HEK293 (cell line): ENCODE measurements around the gene PCYT1A.

ENCODE experiments used
- CTCF ChIA-PET: fragments of 350-600 bp; formaldehyde crosslinking; extraction: SDS; loops from one replicate; lab custom pipeline; 2021; ENCODE audit warnings: antibody characterized with exemption; lab: Yijun Ruan, JAX
- POLR2A ChIA-PET: fragments of 300-600 bp; formaldehyde crosslinking; extraction: SDS; loops from one replicate; lab custom pipeline; 2020; ENCODE audit warnings: antibody characterized with exemption, inconsistent platforms; lab: Yijun Ruan, JAX
- H3K27ac ChIP-seq: fragments of 200-500 bp; sonication (Bioruptor generic); 2 replicates; pipeline ENCODE4 v1.5.1; 2014; ENCODE audit warnings: low read depth, low read length, control low read depth, inconsistent platforms; ENCODE audit errors: extremely low read depth
- H3K36me3 ChIP-seq, 2 experiments: fragments of 200-500 bp in 1 of 2; sonication (Bioruptor generic) in 1 of 2; 1 replicate in 1 of 2; 2 replicates in 1 of 2; pipeline ENCODE4 v1.5.1; 2014 to 2017; ENCODE audit warnings: inconsistent platforms in 2 of 2, low read length in 2 of 2; ENCODE audit not compliant: control insufficient read depth in 2 of 2, insufficient read depth in 1 of 2
- H3K4me1 ChIP-seq: fragments of 200-500 bp; sonication (Bioruptor generic); 2 replicates; pipeline ENCODE4 v1.5.1; 2014; ENCODE audit warnings: mild to moderate bottlenecking, low read length, inconsistent platforms; ENCODE audit not compliant: control insufficient read depth, insufficient read depth
- H3K4me3 ChIP-seq: 2 replicates; pipeline ENCODE4 v1.5.1; 2011; ENCODE audit warnings: low read depth, mild to moderate bottlenecking, control low read depth, low read length, moderate library complexity
- H3K9me3 ChIP-seq: fragments of 200-500 bp; sonication (Bioruptor generic); 2 replicates; pipeline ENCODE4 v1.5.1; 2014; ENCODE audit warnings: low read depth, low read length, inconsistent platforms; ENCODE audit not compliant: control insufficient read depth, insufficient read depth
- BCL11B ChIP-seq: fragments of 450-650 bp; formaldehyde crosslinking; IDR thresholded peaks from 2 replicates; pipeline ENCODE4 v1.5.1; 2016; ENCODE audit warnings: low read depth, missing biosample characterization, missing genetic modification characterization
- OSR2 ChIP-seq: fragments of 450-650 bp; formaldehyde crosslinking; IDR thresholded peaks from 2 replicates; pipeline ENCODE4 v1.5.1; 2016; ENCODE audit warnings: missing biosample characterization, missing genetic modification characterization
- PRDM1 ChIP-seq: fragments of 450-650 bp; formaldehyde crosslinking; IDR thresholded peaks from 2 replicates; pipeline ENCODE4; 2016; ENCODE audit warnings: missing biosample characterization, missing genetic modification characterization
- SCRT1 ChIP-seq: fragments of 450-650 bp; formaldehyde crosslinking; IDR thresholded peaks from 2 replicates; pipeline ENCODE4 v1.5.1; 2016; ENCODE audit warnings: missing biosample characterization, missing genetic modification characterization, borderline replicate concordance
- SP2 ChIP-seq: fragments of 450-650 bp; formaldehyde crosslinking; IDR thresholded peaks from 2 replicates; pipeline ENCODE4 v1.5.1; 2016; ENCODE audit warnings: missing biosample characterization, missing genetic modification characterization
- SP7 ChIP-seq: fragments of 450-650 bp; formaldehyde crosslinking; IDR thresholded peaks from 2 replicates; pipeline ENCODE4 v1.5.1; 2016; ENCODE audit warnings: missing biosample characterization, missing genetic modification characterization
- ZBTB48 ChIP-seq: fragments of 450-650 bp; formaldehyde crosslinking; IDR thresholded peaks from 2 replicates; pipeline ENCODE4 v1.5.1; 2016; ENCODE audit warnings: missing biosample characterization, missing genetic modification characterization
- ZBTB7A ChIP-seq: fragments of 450-650 bp; formaldehyde crosslinking; IDR thresholded peaks from 2 replicates; pipeline ENCODE4 v1.5.1; 2016; ENCODE audit warnings: low read depth, missing biosample characterization, missing genetic modification characterization
- ZFP37 ChIP-seq: fragments of 450-650 bp; formaldehyde crosslinking; IDR thresholded peaks from 2 replicates; pipeline ENCODE4 v1.5.1; 2016; ENCODE audit warnings: missing biosample characterization, missing genetic modification characterization
- ZNF10 ChIP-seq: fragments of 450-650 bp; formaldehyde crosslinking; IDR thresholded peaks from 2 replicates; pipeline ENCODE4 v1.5.1; 2017; ENCODE audit warnings: missing biosample characterization, missing genetic modification characterization
- ZNF223 ChIP-seq: fragments of 450-650 bp; formaldehyde crosslinking; IDR thresholded peaks from 2 replicates; pipeline ENCODE4 v1.5.1; 2016; ENCODE audit warnings: missing biosample characterization, missing genetic modification characterization
- ZNF335 ChIP-seq: fragments of 450-650 bp; formaldehyde crosslinking; conservative IDR thresholded peaks from 2 replicates; pipeline ENCODE4 v1.5.1; 2016; ENCODE audit warnings: missing biosample characterization, missing genetic modification characterization
- ZNF366 ChIP-seq: fragments of 450-650 bp; formaldehyde crosslinking; conservative IDR thresholded peaks from 2 replicates; pipeline ENCODE4 v1.5.1; 2016; ENCODE audit warnings: missing biosample characterization, missing genetic modification characterization
- ZNF561 ChIP-seq: fragments of 450-650 bp; IDR thresholded peaks from 2 replicates; pipeline ENCODE4 v1.5.1; 2018; ENCODE audit warnings: missing biosample characterization, missing genetic modification characterization, borderline replicate concordance
- ZNF670 ChIP-seq: fragments of 450-650 bp; formaldehyde crosslinking; IDR thresholded peaks from 2 replicates; pipeline ENCODE4 v1.5.1; 2016; ENCODE audit warnings: missing biosample characterization, missing genetic modification characterization, low read depth
- TF ChIP-seq, protein P1 (sequence below): fragments of 450-650 bp; formaldehyde crosslinking; optimal IDR thresholded peaks from 2 replicates; pipeline ENCODE3; 2016; ENCODE audit warnings: missing biosample characterization, mild to moderate bottlenecking, missing genetic modification characterization
- TF ChIP-seq, protein P2 (sequence below): fragments of 450-650 bp; formaldehyde crosslinking; IDR thresholded peaks from 2 replicates; pipeline ENCODE4 v1.5.1; 2016; ENCODE audit warnings: missing biosample characterization, missing genetic modification characterization
- TF ChIP-seq, protein P3 (sequence below): fragments of 450-650 bp; formaldehyde crosslinking; IDR thresholded peaks from 2 replicates; pipeline ENCODE4 v1.5.1; 2016; ENCODE audit warnings: missing biosample characterization, missing genetic modification characterization
- TF ChIP-seq, protein P4 (sequence below): fragments of 450-650 bp; formaldehyde crosslinking; IDR thresholded peaks from 2 replicates; pipeline ENCODE4 v1.5.1; 2016; ENCODE audit warnings: missing biosample characterization, missing genetic modification characterization
- TF ChIP-seq, protein P5 (sequence below): fragments of 450-650 bp; formaldehyde crosslinking; IDR thresholded peaks from 2 replicates; pipeline ENCODE4 v1.5.1; 2016; ENCODE audit warnings: missing biosample characterization, missing genetic modification characterization, borderline replicate concordance
- TF ChIP-seq, protein P6 (sequence below): IDR thresholded peaks from 2 replicates; pipeline ENCODE4 v1.6.1; 2011; ENCODE audit warnings: mild to moderate bottlenecking, low read depth, low read length, borderline replicate concordance

The PCYT1A gene

DNA sequence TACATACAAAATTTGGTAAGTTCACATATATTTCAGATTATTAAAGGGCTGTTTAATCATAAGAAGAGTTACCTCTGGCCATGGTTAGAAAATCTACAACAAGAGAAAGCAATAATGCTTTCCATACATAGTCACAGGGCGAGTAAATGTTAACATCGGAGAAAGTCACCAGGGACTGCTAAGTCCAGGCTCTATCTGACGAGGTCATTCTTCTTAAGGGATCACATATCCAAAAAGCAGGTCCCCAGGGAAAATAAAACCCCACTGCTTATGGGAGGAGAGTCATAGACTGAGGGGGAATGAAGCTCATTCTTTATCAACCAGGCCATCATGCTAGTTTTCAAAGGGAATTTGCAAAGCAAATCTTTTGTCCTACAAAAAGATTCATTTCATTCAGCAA, 3.1 kb downstream of the PCYT1A start:
- no peak overlapping the region for H3K27ac ChIP-seq
- H3K9me3 ChIP-seq, result no peaks in the 10 kb centered on the region
- no peaks in the 10 kb centered on the region for H3K36me3 ChIP-seq
- CTCF ChIA-PET, result interaction anchor here (0.6 to 1.2 kb wide), 4 partner anchors 22 to 543 kb away, joined by 3 to 5 read pairs (median 3); no protein-coding TSS in a partner anchor
- H3K4me1 ChIP-seq, result no peaks in the 10 kb centered on the region; the same call in 1 of the 2 replicates
- TF ChIP-seq ZBTB48 (tag by site-specific recombination) (peak; percentile 38; the same call in 1 of the 2 replicates), ZNF561 (no peak), PRDM1 (peak; percentile 87), ZNF366 (tag by site-specific recombination) (no peak), ZNF670 (no peak), ZFP37 (tag by site-specific recombination) (no peak), SP7 (tag by site-specific recombination) (no peak), ZNF10 (tag by site-specific recombination) (peak; percentile 38; the same call in 1 of the 2 replicates), SCRT1 (no peak), SP2 (tag by site-specific recombination) (no peak), ZNF335 (tag by site-specific recombination) (no peak), OSR2 (no peak), ZBTB7A (tag by site-specific recombination) (no peak), ZNF223 (tag by site-specific recombination) (no peak), BCL11B (tag by site-specific recombination) (no peak)
- TF ChIP-seq, protein P1, sequence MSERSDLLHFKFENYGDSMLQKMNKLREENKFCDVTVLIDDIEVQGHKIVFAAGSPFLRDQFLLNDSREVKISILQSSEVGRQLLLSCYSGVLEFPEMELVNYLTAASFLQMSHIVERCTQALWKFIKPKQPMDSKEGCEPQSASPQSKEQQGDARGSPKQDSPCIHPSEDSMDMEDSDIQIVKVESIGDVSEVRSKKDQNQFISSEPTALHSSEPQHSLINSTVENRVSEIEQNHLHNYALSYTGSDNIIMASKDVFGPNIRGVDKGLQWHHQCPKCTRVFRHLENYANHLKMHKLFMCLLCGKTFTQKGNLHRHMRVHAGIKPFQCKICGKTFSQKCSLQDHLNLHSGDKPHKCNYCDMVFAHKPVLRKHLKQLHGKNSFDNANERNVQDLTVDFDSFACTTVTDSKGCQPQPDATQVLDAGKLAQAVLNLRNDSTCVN (tag by site-specific recombination), result no peak
- TF ChIP-seq, protein P2, sequence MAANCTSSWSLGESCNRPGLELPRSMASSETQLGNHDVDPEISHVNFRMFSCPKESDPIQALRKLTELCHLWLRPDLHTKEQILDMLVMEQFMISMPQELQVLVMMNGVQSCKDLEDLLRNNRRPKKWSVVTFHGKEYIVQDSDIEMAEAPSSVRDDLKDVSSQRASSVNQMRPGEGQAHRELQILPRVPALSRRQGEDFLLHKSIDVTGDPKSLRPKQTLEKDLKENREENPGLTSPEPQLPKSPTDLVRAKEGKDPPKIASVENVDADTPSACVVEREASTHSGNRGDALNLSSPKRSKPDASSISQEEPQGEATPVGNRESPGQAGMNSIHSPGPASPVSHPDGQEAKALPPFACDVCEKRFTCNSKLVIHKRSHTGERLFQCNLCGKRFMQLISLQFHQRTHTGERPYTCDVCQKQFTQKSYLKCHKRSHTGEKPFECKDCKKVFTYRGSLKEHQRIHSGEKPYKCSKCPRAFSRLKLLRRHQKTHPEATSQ (tag by site-specific recombination), result no peak
- TF ChIP-seq, protein P3, sequence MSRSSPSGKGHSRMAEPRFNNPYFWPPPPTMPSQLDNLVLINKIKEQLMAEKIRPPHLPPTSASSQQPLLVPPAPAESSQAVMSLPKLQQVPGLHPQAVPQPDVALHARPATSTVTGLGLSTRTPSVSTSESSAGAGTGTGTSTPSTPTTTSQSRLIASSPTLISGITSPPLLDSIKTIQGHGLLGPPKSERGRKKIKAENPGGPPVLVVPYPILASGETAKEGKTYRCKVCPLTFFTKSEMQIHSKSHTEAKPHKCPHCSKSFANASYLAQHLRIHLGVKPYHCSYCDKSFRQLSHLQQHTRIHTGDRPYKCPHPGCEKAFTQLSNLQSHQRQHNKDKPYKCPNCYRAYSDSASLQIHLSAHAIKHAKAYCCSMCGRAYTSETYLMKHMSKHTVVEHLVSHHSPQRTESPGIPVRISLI, result no peak
- TF ChIP-seq, protein P4, sequence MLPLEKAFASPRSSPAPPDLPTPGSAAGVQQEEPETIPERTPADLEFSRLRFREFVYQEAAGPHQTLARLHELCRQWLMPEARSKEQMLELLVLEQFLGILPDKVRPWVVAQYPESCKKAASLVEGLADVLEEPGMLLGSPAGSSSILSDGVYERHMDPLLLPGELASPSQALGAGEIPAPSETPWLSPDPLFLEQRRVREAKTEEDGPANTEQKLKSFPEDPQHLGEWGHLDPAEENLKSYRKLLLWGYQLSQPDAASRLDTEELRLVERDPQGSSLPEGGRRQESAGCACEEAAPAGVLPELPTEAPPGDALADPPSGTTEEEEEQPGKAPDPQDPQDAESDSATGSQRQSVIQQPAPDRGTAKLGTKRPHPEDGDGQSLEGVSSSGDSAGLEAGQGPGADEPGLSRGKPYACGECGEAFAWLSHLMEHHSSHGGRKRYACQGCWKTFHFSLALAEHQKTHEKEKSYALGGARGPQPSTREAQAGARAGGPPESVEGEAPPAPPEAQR (tag by site-specific recombination), result no peak
- TF ChIP-seq, protein P5, sequence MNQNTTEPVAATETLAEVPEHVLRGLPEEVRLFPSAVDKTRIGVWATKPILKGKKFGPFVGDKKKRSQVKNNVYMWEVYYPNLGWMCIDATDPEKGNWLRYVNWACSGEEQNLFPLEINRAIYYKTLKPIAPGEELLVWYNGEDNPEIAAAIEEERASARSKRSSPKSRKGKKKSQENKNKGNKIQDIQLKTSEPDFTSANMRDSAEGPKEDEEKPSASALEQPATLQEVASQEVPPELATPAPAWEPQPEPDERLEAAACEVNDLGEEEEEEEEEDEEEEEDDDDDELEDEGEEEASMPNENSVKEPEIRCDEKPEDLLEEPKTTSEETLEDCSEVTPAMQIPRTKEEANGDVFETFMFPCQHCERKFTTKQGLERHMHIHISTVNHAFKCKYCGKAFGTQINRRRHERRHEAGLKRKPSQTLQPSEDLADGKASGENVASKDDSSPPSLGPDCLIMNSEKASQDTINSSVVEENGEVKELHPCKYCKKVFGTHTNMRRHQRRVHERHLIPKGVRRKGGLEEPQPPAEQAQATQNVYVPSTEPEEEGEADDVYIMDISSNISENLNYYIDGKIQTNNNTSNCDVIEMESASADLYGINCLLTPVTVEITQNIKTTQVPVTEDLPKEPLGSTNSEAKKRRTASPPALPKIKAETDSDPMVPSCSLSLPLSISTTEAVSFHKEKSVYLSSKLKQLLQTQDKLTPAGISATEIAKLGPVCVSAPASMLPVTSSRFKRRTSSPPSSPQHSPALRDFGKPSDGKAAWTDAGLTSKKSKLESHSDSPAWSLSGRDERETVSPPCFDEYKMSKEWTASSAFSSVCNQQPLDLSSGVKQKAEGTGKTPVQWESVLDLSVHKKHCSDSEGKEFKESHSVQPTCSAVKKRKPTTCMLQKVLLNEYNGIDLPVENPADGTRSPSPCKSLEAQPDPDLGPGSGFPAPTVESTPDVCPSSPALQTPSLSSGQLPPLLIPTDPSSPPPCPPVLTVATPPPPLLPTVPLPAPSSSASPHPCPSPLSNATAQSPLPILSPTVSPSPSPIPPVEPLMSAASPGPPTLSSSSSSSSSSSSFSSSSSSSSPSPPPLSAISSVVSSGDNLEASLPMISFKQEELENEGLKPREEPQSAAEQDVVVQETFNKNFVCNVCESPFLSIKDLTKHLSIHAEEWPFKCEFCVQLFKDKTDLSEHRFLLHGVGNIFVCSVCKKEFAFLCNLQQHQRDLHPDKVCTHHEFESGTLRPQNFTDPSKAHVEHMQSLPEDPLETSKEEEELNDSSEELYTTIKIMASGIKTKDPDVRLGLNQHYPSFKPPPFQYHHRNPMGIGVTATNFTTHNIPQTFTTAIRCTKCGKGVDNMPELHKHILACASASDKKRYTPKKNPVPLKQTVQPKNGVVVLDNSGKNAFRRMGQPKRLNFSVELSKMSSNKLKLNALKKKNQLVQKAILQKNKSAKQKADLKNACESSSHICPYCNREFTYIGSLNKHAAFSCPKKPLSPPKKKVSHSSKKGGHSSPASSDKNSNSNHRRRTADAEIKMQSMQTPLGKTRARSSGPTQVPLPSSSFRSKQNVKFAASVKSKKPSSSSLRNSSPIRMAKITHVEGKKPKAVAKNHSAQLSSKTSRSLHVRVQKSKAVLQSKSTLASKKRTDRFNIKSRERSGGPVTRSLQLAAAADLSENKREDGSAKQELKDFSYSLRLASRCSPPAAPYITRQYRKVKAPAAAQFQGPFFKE (tag by site-specific recombination), result no peak
- TF ChIP-seq, protein P6, sequence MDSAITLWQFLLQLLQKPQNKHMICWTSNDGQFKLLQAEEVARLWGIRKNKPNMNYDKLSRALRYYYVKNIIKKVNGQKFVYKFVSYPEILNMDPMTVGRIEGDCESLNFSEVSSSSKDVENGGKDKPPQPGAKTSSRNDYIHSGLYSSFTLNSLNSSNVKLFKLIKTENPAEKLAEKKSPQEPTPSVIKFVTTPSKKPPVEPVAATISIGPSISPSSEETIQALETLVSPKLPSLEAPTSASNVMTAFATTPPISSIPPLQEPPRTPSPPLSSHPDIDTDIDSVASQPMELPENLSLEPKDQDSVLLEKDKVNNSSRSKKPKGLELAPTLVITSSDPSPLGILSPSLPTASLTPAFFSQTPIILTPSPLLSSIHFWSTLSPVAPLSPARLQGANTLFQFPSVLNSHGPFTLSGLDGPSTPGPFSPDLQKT, result no peak
- TF ChIP-seq, all 188 proteins: peak for 3
- POLR2A ChIA-PET, result interaction anchor here (0.6 kb wide), 1 partner anchor 148 kb away, joined by 3 read pairs; no protein-coding TSS in a partner anchor
- no peak overlapping the region for H3K4me3 ChIP-seq
